Coronary artery (tissue), 2 donors: ENCODE results near the gene GAL3ST3.
A peak's percentile ranks its signal among the peaks of the same experiment; 100 is the strongest.
"Not testable (repeated sequence)": the region's sequence is repeated elsewhere in the genome, so short reads cannot be mapped to it uniquely, and the experiment has no call there.

Source experiments
- DNase-seq: peaks from one replicate; pipeline ENCODE4 v3.0.0-alpha.2; 2017; ENCODE audit warnings: low spot score
- H3K27ac ChIP-seq, 2 donors: fragments of 200-600 bp; sonication (generic); one replicate each; pipeline ENCODE4 v1.5.1; 2016 to 2019
- H3K4me3 ChIP-seq: fragments of 200-600 bp; sonication (generic); 2 replicates; pipeline ENCODE4 v1.5.1; 2016; ENCODE audit warnings: mild to moderate bottlenecking, moderate library complexity
- TF ChIP-seq, protein P1 (sequence below): fragments of 200-600 bp; sonication (generic); IDR thresholded peaks from one replicate; pipeline ENCODE4 v1.5.1; 2019; ENCODE audit warnings: antibody characterized with exemption

GAL3ST3 gene

DNA sequence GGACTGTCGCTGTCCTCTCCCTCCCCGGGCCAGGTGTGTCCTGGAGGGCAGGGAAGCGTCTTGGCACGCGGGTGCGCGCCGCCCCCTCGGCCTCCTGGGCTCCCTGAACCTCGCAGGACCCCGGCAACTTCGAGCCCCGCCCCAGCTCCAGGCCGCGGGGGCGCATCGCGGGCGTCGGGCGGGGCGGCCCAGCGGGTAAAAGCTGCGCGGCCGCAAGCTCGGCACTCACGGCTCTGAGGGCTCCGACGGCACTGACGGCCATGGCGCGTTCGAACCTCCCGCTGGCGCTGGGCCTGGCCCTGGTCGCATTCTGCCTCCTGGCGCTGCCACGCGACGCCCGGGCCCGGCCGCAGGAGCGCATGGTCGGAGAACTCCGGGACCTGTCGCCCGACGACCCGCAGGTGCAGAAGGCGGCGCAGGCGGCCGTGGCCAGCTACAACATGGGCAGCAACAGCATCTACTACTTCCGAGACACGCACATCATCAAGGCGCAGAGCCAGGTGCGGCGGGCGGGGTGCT is 37.1 kb downstream of the GAL3ST3 start, which contains the start of gene CST6:
CST6 (plus strand) TSS at position 224 of the 519 bp plus-strand sequence; CDS start at position 261, 37 bp downstream.
- TF ChIP-seq, protein P1, sequence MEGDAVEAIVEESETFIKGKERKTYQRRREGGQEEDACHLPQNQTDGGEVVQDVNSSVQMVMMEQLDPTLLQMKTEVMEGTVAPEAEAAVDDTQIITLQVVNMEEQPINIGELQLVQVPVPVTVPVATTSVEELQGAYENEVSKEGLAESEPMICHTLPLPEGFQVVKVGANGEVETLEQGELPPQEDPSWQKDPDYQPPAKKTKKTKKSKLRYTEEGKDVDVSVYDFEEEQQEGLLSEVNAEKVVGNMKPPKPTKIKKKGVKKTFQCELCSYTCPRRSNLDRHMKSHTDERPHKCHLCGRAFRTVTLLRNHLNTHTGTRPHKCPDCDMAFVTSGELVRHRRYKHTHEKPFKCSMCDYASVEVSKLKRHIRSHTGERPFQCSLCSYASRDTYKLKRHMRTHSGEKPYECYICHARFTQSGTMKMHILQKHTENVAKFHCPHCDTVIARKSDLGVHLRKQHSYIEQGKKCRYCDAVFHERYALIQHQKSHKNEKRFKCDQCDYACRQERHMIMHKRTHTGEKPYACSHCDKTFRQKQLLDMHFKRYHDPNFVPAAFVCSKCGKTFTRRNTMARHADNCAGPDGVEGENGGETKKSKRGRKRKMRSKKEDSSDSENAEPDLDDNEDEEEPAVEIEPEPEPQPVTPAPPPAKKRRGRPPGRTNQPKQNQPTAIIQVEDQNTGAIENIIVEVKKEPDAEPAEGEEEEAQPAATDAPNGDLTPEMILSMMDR = no peak
- H3K27ac ChIP-seq = peak within 1 kb of the TSS in 1 of 2 donors; percentile 47
- peak within 1 kb of the TSS; percentile 66 for H3K4me3 ChIP-seq
- no peak for DNase-seq

DNA sequence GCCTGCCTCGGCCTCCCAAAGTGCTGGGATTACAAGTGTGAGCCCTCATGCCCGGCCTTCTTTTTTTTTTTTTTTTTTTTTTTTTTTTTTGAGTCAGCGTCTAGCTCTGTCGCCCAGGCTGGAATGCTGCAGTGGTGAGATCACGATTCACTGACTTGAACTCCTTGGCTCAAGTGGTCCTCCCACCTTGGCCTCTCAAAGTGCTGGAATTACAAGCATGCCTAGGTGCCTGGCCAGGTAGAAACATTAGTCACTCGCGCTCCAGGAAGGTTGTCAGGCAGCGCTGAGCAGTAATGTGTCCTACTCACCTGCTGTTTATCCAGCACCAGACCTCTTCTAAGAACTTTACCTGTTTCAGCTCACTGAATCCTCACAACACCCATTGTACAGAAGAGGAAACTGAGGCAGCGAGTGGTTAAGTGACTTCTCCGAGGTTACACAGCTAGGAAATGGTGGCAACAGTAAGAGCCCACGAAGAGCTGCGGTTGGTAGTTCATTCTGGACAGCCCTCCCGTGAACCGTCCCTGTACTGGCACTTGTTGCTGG is 37.6 kb downstream of the GAL3ST3 start:
- no peak for DNase-seq
- H3K27ac ChIP-seq = peak overlapping the region in 1 of 2 donors; percentile 47
- peak overlapping the region; percentile 66 for H3K4me3 ChIP-seq
- TF ChIP-seq, protein P1 = no peak

DNA sequence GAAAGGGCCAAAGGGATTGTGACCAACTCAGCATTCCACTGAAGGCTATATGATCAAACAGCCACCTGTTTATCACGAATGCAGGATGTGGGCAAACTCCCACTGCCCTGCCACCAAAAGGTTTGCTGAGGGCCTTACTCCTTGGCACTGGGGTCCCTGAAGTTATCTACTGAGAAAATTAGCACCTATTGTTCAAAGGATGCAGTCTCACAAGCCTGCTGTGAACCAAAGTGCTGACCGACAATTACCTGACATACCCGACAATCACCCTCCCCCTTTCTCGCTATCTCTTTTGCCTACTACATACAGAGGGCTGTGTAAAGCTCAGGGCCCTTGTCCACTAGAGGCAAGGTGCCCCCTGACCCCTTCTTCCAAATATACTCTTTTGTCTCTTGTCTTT is 38.9 kb downstream of the GAL3ST3 start:
- not testable (repeated sequence) for H3K4me3 ChIP-seq, H3K27ac ChIP-seq, DNase-seq

DNA sequence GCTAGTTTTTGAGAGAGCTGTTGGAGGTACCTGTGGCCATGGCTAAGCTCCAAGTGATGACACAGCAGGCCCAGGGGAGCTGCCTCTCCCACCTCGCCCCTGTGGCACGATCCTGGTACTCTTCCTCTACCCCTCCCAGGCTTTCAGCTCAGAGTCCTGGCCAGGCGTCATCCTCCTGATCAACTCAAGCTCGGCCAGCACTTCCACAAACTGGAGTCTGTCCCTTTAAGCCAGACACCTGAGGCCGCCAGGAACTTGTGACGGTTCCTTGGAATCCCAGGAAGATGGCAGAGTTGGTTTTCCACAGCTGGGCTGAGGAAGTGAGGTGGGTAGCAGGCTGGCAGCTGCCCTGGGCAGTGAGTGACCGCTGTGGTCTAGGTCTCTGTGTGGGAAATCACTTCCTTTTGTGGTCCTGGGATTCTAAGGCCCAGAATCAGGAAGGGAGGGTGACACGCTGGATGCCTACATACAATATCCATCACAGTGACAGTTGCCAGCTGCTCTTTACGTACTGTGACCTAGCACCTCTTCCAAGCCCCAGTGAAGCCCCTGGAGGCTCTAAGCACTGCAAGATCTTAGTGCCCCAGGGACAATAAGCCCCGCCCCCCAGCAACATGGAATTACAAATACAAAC is 40.4 kb downstream of the GAL3ST3 start:
- TF ChIP-seq, protein P1 = no peak
- Histone ChIP-seq H3K27ac (no peak overlapping the region), H3K4me3 (no peak overlapping the region)
- no peak for DNase-seq

DNA sequence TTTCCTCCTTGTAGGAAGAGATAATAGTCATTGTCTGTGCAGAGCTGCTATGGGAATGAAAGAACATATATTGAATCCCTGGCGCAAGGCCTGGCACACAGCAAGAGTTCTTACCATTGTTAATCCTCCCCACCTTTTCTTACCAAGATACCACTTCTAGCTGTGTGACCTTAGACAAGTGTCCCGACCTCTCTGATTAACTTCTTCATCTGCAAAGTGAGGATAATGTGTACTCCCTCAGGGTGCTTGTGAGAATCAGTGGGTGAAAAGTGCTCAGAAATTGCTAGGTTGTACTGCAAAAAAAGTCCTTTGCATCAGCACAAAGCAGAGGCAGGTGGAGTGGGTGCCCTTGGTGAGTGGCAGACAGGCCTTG is 40.9 kb downstream of the GAL3ST3 start:
- H3K4me3 ChIP-seq = no peak overlapping the region
- DNase-seq = no peak
- TF ChIP-seq, protein P1 = no peak
- H3K27ac ChIP-seq = no peak overlapping the region

DNA sequence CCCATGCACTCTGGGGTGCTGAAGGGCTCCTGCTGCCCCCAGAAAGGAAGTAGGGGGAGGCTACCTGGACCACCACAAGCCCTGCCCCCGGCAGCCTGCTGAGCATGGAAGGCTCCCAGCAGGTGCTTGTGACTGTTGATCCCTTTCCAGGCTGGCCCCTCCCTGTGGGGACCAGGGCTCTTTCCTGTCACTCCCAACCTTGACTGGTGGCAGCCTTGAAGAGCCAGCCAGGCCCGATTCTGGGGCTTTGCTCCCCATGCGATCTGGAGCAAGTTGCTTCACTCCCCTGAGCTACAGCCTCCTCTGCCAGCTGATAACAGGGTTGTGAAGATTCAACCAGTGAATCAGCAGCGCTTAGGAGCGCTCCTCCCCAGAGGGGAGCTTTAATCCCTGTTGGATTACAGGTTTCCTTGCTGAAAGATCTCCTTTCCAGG is 41.7 kb downstream of the GAL3ST3 start:
- TF ChIP-seq, protein P1 = no peak
- Histone ChIP-seq H3K4me3 (no peak overlapping the region), H3K27ac (no peak overlapping the region)
- no peak for DNase-seq

DNA sequence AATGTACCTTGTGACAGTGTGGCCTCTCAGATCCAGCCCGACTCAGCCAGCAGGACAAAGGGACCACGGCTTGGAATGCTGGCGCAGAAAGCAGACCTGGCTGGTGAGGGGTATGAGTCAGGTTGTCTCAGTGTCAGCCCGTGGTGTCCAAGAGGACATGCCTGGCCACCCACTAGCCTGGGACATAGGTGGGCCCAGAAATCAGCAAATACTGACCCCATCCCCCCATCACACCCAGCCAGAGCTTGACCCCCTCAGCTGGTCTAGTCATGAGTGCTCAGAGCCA is 42.1 kb downstream of the GAL3ST3 start:
- no peak overlapping the region for H3K27ac ChIP-seq
- no peak overlapping the region for H3K4me3 ChIP-seq
- TF ChIP-seq, protein P1 = no peak
- no peak for DNase-seq
